Neural progenitor cell (in vitro differentiated cells): ENCODE measurements around the gene AP2A1. TPM values are rescaled to one million over a fixed set of nuclear protein-coding genes. Genes with fewer than 3 reads are reported as not detected.

ENCODE experiments used
- DNase-seq: peaks from one replicate; pipeline ENCODE4 v3.0.0-alpha.2; 2016; ENCODE audit warnings: low spot score
- H2AFZ ChIP-seq: fragments of 200-600 bp; sonication (generic); replicated peaks from 2 replicates; pipeline ENCODE4 v1.6.1; 2016; ENCODE audit warnings: antibody characterized with exemption
- H3F3A ChIP-seq: fragments of 200-600 bp; sonication (generic); 2 replicates; pipeline ENCODE4 v1.6.1; 2016; ENCODE audit warnings: antibody characterized with exemption, low read depth
- H3K27ac ChIP-seq: fragments of 200-600 bp; sonication (generic); 2 replicates; pipeline ENCODE4 v1.5.1; 2016; ENCODE audit warnings: mild to moderate bottlenecking
- H3K27me3 ChIP-seq: fragments of 200-600 bp; sonication (generic); 2 replicates; pipeline ENCODE4 v1.6.1; 2016; ENCODE audit warnings: mild to moderate bottlenecking, moderate library complexity
- H3K36me3 ChIP-seq: fragments of 200-600 bp; sonication (generic); 2 replicates; pipeline ENCODE4 v1.5.1; 2016
- H3K4me1 ChIP-seq: fragments of 200-600 bp; sonication (generic); 2 replicates; pipeline ENCODE4 v1.6.1; 2016; ENCODE audit warnings: mixed run types
- H3K4me2 ChIP-seq: fragments of 200-600 bp; sonication (generic); 2 replicates; pipeline ENCODE4 v1.6.1; 2016
- H3K4me3 ChIP-seq: fragments of 200-600 bp; sonication (generic); 2 replicates; pipeline ENCODE4 v1.5.1; 2016
- H3K79me2 ChIP-seq: fragments of 200-600 bp; sonication (generic); 2 replicates; pipeline ENCODE4 v1.6.1; 2016; ENCODE audit warnings: low read depth
- H3K9ac ChIP-seq: fragments of 200-600 bp; sonication (generic); 2 replicates; pipeline ENCODE4 v1.6.1; 2016
- H3K9me3 ChIP-seq: fragments of 200-600 bp; sonication (generic); 2 replicates; pipeline ENCODE4 v1.5.1; 2016; ENCODE audit warnings: low read depth
- H4K20me1 ChIP-seq: fragments of 200-600 bp; sonication (generic); 2 replicates; pipeline ENCODE4 v1.6.1; 2016; ENCODE audit warnings: low read depth
- H3K27ac Mint-ChIP-seq: 3 replicates; pipeline ENCODE4 v1.8.0; 2021; ENCODE audit warnings: mixed read lengths
- H3K27me3 Mint-ChIP-seq: 2 replicates; pipeline ENCODE4 v1.8.0; 2022; ENCODE audit warnings: low read depth, mild to moderate bottlenecking, inconsistent platforms, moderate library complexity, mixed read lengths; ENCODE audit not compliant: insufficient read depth
- H3K36me3 Mint-ChIP-seq: 3 replicates; pipeline ENCODE4 v1.8.0; 2021; ENCODE audit warnings: mixed read lengths
- H3K4me1 Mint-ChIP-seq: 3 replicates; pipeline ENCODE4 v1.8.0; 2021; ENCODE audit warnings: mixed read lengths
- H3K4me3 Mint-ChIP-seq: 3 replicates; pipeline ENCODE4 v1.8.0; 2021; ENCODE audit warnings: mild to moderate bottlenecking, moderate library complexity, mixed read lengths
- H3K9me3 Mint-ChIP-seq: 3 replicates; pipeline ENCODE4 v1.8.0; 2020; ENCODE audit warnings: mixed read lengths
- EZH2 ChIP-seq: fragments of 200-600 bp; sonication (generic); IDR thresholded peaks from 2 replicates; pipeline ENCODE4 v1.6.1; 2017; ENCODE audit warnings: antibody characterized with exemption, mild to moderate bottlenecking, moderate library complexity
- EZH2phosphoT487 ChIP-seq: fragments of 200-600 bp; sonication (generic); IDR thresholded peaks from 2 replicates; pipeline ENCODE4 v1.6.1; 2017; ENCODE audit warnings: antibody characterized with exemption
- total RNA-seq: library from RNA; depleted of rRNA; stranded (reverse); fragments of >200 nt; gene quantifications from 2 replicates; pipeline ENCODE4 v1.2.3, GENCODE V29; 2015; ENCODE audit warnings: low replicate concordance
- TF ChIP-seq, protein P1 (sequence below): fragments of 200-600 bp; sonication (generic); IDR thresholded peaks from 2 replicates; pipeline ENCODE4 v1.5.1; 2017; ENCODE audit warnings: antibody characterized with exemption, mild to moderate bottlenecking

The AP2A1 gene
- total RNA-seq, 1 donor from 2014 or later: 61.6 TPM

DNA sequence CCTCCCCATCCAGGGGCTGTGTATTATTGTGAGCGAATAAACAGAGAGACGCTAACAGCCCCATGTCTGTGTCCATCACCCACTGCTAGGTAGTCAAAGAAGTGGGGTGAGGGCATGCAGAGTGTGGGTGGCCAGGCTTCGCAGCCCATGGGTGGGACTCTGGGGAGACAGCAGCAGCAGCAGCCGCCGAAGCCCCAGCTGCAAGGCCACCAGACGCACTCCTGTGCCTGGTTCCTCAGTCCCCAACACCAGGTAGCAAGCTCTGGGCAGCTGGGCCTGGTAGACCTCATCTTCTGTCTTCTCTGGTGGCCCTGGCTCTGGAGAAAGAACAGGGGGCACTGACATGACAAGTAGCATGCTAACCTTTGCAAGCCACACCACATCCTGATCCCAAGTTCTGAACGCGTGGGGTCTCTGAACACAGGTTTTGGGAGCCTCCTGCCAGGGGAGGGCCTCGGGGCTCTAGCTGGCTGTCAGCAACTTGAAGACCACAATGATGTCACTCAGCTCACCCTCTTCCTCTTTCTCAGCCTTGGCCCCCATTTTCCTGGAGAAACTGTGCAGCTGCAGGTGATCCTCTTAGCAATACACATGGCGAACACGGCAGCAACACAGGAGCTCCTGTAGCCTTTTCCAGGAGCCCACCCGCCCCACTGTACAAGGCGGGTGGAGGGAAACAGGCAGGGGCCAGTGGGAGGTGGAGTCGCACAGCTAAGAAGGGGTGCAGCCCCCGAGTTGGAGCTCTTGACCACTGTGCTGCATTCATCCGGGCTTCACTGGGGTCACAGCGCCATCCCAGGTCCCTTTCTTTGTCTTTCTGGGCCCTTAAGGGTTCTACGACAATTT lies 40.5 kb downstream of the AP2A1 start:
- Histone ChIP-seq H3K79me2 (peaks cover 7% of the 10 kb centered on the region), H3K27ac (no peak overlapping the region), H3K4me3 (no peak overlapping the region), H2AFZ (no peak overlapping the region), H3K4me1 (peaks cover 15% of the 10 kb centered on the region), H3K27me3 (no peaks in the 10 kb centered on the region), H3K9me3 (no peaks in the 10 kb centered on the region), H3F3A (peaks cover 45% of the 10 kb centered on the region), H3K9ac (no peak overlapping the region), H4K20me1 (peaks cover 11% of the 10 kb centered on the region), H3K36me3 (no peaks in the 10 kb centered on the region), H3K4me2 (no peak overlapping the region)
- Mint-ChIP-seq H3K9me3 (no peaks in the 10 kb centered on the region), H3K27me3 (peaks cover 9% of the 10 kb centered on the region), H3K4me1 (peaks cover 30% of the 10 kb centered on the region), H3K36me3 (peaks cover 10% of the 10 kb centered on the region), H3K27ac (no peak overlapping the region), H3K4me3 (peak overlapping the region; percentile 48)
- no peak for TF ChIP-seq EZH2
- TF ChIP-seq, protein P1, sequence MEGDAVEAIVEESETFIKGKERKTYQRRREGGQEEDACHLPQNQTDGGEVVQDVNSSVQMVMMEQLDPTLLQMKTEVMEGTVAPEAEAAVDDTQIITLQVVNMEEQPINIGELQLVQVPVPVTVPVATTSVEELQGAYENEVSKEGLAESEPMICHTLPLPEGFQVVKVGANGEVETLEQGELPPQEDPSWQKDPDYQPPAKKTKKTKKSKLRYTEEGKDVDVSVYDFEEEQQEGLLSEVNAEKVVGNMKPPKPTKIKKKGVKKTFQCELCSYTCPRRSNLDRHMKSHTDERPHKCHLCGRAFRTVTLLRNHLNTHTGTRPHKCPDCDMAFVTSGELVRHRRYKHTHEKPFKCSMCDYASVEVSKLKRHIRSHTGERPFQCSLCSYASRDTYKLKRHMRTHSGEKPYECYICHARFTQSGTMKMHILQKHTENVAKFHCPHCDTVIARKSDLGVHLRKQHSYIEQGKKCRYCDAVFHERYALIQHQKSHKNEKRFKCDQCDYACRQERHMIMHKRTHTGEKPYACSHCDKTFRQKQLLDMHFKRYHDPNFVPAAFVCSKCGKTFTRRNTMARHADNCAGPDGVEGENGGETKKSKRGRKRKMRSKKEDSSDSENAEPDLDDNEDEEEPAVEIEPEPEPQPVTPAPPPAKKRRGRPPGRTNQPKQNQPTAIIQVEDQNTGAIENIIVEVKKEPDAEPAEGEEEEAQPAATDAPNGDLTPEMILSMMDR: no peak
- TF ChIP-seq EZH2phosphoT487: no peak
- no peak for DNase-seq

DNA sequence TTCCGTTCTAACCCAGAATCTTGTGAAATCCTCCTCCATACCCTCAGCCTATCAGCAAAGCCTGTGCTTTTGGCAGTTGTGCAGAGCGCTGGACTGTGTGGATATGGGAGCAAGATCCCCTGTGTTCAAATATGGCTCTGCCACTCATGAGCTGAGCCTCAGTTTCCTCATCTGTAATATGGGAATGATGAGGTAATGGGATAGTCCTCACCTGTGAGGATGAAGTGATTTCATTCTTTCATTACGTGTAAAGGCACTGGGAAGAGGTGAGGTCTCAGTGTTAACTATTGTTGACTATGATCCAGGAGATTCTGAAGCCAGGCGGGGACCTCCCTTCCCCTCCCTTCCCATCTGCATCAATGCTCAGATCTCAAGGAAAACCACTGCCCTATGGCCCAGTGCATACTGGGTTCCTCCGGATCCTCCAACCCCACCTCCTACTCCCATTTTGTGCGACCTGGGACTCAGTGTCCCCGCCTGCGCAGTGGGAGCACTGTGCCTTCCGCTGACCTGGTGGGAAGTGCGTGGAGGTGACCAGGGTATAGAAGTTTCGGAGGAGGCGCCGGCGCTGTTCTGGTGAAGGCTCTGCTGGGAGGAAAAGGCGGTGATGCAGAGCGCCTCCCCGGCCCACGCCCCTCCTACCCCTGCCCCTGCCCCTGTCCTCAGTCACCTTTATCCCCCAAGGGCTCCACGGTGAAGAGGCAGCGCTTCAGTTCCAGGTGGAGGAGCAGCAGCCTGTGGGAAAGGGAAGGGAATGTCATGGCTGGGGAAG lies 41.3 kb downstream of the AP2A1 start:
- H3K4me1 ChIP-seq: peaks cover 15% of the 10 kb centered on the region
- TF ChIP-seq EZH2: no peak
- TF ChIP-seq EZH2phosphoT487: no peak
- TF ChIP-seq, protein P1: no peak
- H3K4me3 Mint-ChIP-seq: peak overlapping the region; percentile 90
- no peak for DNase-seq
- peaks cover 8% of the 10 kb centered on the region for H3K27me3 Mint-ChIP-seq
- H3K36me3 ChIP-seq: no peaks in the 10 kb centered on the region
- H3F3A ChIP-seq: peaks cover 51% of the 10 kb centered on the region
- H3K36me3 Mint-ChIP-seq: peaks cover 8% of the 10 kb centered on the region
- peaks cover 9% of the 10 kb centered on the region for H3K79me2 ChIP-seq
- no peaks in the 10 kb centered on the region for H3K27me3 ChIP-seq
- H3K9ac ChIP-seq: no peak overlapping the region
- H3K4me2 ChIP-seq: peak overlapping the region; percentile 48
- H3K9me3 ChIP-seq: no peaks in the 10 kb centered on the region
- no peak overlapping the region for H3K27ac Mint-ChIP-seq
- H2AFZ ChIP-seq: no peak overlapping the region
- no peak overlapping the region for H3K27ac ChIP-seq
- no peaks in the 10 kb centered on the region for H3K9me3 Mint-ChIP-seq
- peak overlapping the region; percentile 2 for H3K4me3 ChIP-seq
- H3K4me1 Mint-ChIP-seq: peaks cover 31% of the 10 kb centered on the region
- peaks cover 11% of the 10 kb centered on the region for H4K20me1 ChIP-seq

DNA sequence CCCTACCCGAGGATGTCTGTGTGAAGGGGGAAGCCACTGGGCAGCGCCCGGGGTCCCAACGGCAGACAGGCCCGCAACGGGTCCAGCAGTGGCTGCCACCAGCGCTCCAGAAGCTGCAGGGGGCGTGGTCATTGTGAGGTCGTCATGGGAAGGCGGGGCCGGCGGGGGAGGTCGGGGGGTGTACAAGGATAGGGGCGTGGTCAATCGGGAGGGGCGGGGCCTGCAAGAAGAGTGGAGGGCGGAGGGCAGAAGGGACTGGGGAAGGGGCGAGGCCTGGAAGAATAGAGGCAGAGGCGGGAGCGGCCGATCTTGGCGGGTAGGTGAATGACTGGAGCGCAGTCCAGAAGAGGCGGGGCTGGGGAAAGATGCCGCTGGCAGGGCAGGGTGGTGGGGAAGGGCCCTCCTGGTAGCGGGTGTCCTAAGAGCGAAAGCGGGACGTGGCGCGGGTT lies 41.9 kb downstream of the AP2A1 start:
- H3K79me2 ChIP-seq: peaks cover 9% of the 10 kb centered on the region
- Mint-ChIP-seq H3K4me1 (peaks cover 34% of the 10 kb centered on the region), H3K27me3 (peaks cover 7% of the 10 kb centered on the region), H3K4me3 (peak overlapping the region; percentile 90), H3K36me3 (peaks cover 5% of the 10 kb centered on the region), H3K9me3 (no peaks in the 10 kb centered on the region), H3K27ac (peak overlapping the region; percentile 95)
- H2AFZ ChIP-seq: peak overlapping the region; percentile 22
- peaks cover 51% of the 10 kb centered on the region for H3F3A ChIP-seq
- TF ChIP-seq EZH2phosphoT487: no peak
- no peak for TF ChIP-seq EZH2
- TF ChIP-seq, protein P1: no peak
- H3K27me3 ChIP-seq: no peaks in the 10 kb centered on the region
- H3K4me2 ChIP-seq: peak overlapping the region; percentile 78
- peak; percentile 99 for DNase-seq
- no peaks in the 10 kb centered on the region for H3K36me3 ChIP-seq
- H3K9ac ChIP-seq: no peak overlapping the region
- H3K4me1 ChIP-seq: peaks cover 15% of the 10 kb centered on the region
- H4K20me1 ChIP-seq: peaks cover 11% of the 10 kb centered on the region
- H3K27ac ChIP-seq: no peak overlapping the region
- peak overlapping the region; percentile 49 for H3K4me3 ChIP-seq
- H3K9me3 ChIP-seq: no peaks in the 10 kb centered on the region
